HG03108 (cell line): Measurements from ENCODE around the gene BOD1.
A peak's percentile ranks its signal among the peaks of the same experiment; 100 is the strongest.

Experiments used
- ATAC-seq: cut with Tn5 transposase; IDR thresholded peaks from one replicate; pipeline ENCODE4 v1.9.1; 2021; ENCODE audit warnings: moderate library complexity; ENCODE audit not compliant: unreplicated experiment

The BOD1 gene

DNA sequence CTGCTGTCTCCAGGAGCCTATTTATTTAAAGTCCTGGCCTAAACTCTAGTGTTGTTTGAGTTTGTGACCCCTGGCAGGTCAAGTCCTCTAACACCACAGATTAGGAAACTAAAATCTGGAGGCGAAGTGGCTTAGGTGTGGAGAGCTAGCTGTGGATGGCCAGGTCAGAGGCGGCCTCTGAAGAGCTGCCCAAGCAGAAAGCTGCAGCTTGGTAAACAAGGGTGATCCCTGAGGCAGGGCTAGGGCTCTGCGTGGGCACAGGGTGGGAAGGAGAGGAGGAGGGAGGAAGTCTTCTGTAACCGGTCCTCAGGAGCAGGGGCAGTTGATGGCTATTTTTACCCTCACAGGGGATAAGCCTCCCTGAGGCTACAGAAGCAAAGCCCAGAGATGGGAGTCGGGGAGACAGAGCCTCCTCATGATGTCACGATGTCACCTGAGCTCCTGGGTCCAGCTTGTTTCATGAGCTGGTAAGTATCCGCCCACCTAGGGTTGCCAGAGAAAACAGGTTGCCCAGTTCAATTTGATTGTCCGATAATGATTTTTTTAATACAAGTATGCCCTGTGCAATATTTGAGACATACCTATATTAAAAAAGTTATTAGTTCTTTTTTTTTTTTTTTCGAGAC, 25.9 kb upstream of the BOD1 start:
- ATAC-seq = no peak

DNA sequence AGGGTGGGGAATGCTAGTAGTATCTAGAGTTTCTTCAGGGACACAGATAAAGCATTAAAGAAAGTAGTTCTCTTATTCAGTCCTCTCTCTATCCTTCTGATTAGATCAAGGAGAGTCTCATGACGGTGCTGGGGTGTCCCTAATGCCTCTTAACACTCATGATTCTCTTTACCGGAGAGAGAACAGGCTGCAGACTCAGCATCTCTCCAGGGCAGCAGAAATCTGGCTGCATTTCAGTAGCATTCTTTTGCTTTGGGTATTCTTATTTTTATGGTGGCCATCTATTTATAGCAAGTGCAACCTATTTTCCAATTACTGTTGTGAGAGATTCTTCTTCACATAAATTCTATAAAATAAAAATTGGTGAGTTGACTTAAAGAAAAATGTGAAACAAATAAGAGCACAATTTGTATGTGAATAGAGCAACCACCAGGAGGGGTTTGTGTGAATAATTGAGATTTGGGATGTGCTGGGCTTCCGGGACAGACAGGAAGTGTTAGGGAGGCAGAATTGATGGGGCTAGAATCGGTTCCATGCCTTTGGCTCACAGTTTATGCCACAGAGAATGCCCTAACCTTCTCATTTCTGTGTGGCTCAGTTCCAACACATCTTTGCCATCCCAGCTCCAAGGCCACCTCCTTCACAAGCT, 23.8 kb upstream of the BOD1 start:
- ATAC-seq = no peak

DNA sequence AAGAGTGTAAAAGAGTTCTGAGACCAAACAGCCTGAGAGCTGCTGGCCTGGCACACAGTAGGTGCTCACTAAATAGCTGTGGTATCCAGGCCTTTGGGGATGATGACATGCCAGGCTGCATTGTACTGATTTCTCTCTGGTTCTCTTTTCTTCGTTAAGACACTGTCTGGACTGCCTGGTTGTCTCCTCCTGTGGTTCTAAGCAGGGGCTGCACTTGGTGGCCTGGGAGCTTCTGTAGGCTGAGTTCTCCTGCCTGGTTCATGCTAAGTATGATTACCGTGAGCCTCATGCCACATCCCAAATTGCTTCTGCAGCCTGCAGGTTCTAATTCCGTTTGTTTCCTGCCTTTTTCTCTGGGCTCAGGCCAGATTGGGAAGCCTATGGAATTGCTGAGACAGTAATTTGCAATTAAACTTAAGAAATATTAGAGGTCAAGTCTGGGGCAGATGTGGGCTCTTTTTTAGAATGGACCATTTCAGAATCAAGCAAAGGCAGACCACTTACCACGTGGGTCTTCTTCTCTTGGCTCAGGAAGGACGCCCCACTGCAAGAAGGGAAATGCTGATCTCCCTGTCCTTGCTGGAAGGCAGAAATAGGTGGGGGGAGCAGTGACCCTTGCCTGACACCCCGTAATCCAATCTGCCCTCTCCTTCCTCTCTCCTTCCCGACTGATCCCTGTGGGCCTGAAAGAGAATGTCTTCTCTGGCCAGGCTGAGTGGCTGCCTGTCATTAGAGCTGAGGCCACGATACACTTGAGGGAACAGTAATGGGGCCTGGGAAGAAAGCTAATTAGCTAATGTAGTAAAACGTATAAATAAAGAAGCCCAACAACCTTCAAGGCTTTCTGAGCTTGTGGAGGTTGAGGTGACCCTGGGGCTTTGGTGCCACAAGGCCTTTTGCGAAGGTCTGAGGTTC, 21.9 kb upstream of the BOD1 start:
- no peak for ATAC-seq

DNA sequence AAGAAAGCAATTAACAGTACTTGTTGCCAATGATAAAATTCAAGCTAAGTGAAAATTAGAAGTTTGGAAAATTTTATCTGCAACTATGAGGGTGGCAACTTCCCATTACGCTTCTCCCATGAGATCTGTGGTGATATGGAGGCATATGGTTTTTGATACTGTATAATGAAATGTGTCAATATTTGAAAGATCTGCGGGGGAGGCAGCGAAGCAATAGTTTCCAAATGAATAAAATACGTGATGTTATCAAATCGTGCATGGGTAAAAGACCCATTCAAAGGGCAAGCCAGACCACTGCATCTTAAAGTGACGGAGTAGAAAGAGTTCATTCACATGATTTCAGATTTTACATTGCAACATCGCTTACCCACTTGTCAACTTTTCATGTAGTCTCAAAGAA, 20.9 kb upstream of the BOD1 start:
- no peak for ATAC-seq

DNA sequence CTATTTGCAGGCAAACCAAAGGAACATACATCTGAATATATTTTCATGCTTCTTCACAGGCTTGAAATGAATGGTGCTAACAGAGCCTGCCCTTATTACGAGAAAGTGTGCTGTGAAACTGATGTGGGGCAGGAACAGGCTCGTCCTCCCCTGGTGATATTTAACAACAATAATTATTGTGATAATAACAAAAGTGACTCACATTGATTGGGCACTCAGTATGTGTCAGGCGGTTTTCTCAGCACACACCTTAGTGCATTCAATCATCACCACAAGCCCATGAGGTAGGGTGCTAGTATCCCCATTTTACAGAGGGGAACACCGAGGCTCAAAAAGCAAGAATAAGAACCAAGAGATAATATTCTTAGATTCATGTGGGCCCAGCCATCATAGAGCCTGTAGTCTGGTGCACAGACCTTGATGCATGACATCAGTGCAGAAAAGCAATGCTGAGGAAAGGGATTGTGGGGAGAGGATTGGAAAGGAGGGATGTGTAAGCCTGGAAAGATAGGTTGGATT, 18.1 kb upstream of the BOD1 start:
- no peak for ATAC-seq

DNA sequence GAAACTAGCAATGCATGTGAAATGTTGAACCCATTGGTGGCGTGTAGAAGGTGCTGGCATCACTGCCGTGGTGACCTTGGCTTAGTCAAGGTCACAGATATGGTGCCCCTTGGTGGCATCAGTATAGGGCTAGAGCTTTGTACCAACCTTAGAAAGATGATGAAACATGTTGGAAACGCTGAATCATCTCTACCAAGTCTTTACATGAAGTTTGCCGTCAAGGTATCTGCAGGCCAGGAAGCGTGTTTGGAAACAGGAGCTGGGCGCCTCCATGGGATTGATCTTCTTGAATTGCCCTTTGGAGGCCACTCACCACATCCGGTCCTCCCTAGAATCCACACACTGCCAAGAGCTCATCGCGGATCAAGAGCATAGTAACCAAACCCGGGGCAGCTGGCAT, 16.9 kb upstream of the BOD1 start:
- no peak for ATAC-seq

DNA sequence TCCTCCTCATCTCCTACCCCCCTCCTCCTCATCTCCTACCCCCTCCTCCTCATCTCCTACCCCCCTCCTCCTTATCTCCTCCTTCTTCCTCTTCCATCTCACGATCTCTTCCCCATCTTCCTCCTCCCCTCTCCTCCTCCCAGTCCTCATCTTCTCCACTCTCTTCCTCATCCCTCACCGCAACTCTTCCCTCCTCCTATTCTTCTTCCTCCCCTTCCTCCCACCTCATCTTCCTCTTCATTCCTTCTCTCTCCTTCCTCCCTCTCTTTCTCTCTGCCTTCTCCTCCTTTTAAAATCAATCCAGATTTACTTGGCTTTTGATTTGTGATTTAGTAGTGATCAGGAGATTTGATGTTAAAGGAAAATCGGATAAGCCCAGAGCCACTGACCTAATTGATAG, 15.0 kb upstream of the BOD1 start:
- ATAC-seq = no peak

DNA sequence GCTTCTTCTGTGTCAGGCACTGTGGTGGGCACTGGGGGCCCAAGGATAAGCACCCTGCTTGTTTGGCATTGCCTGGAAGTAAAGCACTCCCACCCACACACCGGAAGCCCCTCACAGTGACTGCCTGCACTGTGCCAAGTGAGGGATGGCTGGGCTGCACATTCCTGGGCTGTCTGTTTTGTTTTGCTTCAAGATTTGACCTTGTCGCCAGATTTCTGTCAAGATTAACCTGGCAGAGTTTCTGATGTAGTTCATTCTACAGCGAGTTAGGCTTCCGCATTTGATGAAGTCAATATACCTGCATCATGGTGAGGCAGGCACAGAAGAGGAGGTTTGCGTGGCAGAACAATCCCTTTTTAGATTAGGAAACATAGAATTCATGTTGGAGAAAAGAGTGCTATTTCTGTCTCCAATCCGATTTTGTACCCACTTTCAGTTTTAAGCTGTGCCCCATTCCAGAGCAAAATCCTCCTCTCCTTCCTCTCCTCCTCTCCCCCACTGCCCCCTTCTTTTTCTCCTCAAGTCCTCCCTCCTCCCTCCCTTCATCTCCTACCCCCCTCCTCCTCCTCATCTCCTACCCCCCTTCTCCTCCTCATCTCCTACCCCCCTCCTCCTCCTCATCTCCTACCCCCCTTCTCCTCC, 14.4 kb upstream of the BOD1 start:
- ATAC-seq = no peak

DNA sequence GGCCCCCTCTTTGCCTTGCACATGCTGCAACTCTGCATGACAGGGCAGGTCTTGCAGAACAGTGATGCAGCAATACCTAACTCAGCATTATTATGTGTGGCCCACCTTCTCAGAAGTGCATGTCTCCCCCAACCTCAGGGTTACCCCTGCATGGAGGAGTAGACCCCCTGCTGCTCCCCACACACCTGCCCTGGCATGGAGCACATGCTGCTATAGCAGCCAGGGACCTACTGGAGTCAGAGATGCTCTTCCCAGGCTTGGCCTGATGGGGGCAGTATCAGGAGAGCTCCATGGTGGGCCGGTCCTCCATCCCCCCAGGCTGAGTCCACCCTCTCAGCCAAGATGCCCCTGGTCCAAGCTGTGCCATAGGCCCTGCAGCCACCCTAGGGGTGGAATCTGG, 13.2 kb upstream of the BOD1 start:
- no peak for ATAC-seq

DNA sequence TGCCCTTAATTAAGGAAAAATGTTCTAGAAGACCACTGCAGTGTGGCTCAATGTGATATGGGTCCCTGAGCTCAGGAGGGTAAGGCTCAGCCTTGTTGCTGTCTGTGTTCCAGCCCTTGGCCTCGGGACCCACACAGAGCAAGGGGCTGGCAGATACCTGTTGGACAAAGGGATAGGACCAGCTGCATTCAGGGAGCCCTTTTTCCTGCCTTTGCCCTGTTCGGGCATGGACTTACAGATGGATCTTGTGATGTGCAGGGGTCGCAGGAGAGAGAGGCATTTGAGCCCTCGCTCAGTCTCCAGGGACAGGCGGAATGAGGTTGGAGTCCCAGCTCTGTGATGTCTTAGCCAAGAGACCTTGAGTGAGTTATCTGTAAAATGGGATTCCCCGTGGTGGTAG, 12.1 kb upstream of the BOD1 start:
- ATAC-seq = no peak

DNA sequence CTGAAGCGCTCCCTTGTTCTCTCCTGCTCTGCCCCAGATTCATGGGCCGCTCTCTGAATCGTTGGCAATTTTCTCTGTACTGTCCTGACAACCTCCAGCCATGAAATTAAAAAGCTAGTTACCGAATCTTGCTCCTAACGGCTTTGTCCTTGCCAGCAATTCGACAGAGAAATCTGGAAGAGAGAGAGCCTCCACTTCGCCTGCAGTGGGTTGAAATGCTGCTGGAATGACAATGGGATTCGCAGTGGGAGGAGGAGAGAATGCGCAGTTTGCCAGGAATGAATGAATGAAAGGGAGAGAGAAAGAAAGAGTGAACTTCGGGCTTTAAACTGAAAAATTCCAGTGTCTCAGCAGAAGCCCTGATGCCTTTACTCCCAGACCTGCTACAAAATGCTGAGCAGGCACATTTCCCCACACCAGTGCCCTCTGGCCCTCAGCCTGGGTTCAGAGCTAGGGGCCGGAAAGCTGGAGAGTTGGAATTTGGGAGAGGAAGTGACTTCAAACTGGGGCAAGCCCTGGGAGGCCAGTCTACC, 11.5 kb upstream of the BOD1 start:
- no peak for ATAC-seq

DNA sequence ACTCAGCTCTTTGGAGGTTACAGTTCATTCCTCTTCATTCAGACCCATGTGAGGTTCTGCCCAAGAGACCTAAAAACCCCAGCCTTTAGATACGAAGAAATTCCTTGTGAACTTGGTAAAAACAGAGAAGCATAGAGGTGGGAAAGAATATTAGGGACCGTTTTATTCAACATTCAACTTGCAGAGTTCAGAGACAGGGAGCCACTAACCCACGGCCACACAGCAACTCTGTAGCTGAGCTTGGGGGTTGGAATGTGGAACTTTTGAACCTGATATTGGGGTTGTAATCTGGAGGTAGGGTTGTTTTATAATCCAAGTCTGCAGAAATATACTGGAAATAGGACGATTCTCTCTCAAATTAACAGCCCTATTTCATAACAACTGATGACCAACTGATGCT, 10.8 kb upstream of the BOD1 start:
- ATAC-seq = no peak

DNA sequence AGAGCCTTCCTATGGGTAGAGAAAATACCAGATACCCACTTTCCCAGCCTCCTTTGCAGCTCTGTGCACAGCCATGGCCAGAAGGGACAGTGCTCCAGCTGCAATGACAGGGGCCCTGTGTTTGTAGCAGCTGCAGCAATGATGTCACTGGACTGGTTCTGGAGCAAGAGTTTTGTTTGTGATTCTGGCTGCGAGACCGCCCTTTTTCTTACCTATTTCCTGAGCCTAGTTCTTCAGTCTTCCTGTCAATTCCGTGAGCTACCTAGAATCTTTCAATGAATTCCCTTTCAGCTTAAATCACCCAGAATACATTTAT, 10.0 kb upstream of the BOD1 start:
- ATAC-seq = no peak

DNA sequence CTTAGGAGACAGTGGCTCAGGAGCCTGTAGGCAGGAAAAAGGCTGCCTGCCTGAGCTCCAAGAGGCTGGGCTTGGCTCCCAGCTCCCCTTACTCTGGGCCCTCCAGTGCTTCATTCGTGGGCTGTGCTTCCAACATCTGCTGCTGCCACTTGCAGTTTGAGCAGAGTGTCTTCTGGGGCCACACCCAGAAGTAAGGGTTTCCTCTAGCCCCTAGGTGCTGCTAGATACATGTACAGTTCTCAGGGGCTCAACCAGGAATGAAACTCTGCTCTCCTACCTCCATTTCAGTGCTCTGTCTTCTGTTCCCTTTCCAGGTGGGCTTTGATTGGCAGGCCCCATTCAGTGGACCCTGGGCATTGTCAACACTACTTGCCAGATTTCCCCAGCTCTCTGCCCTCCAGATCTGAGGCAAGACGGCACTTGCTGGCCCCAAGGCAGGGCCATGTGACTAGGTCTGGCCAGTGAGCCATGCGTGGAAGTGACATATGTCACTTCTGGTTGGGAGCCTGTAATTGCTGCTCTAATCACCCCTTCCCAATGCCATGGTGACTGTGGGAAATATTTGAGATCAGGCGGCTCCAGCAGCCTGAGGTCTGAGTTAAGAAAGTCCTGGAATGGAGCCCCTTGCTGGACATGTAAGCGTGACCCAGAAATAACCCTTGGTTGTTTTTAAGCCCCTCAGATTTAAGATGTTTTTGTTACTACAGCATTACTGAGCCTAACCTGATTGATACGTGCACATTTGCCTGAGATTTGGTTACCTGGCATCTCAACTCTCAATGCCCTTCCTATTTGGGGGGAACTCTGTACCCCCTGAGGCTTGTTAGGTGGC, 9.4 kb upstream of the BOD1 start:
- peak; percentile 52 for ATAC-seq

DNA sequence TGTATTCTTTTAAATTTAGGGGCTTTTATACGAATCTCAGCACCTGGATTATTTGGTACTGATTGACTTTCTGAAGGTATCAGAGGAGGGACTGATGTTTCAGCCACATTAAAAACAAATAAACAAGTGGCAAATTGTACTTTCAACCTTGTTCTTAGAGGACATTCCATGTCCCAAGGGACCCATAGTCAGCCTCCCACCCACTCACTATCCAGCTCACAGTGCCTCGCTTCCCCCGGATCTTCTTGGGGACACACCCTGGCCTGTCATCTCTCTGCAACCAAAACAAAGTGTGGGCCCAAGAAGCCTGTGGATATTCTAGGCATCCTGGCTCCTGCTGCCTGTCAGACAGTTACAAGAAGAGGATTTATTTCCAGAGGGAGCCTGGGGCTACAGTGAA, 8.8 kb upstream of the BOD1 start:
- no peak for ATAC-seq

DNA sequence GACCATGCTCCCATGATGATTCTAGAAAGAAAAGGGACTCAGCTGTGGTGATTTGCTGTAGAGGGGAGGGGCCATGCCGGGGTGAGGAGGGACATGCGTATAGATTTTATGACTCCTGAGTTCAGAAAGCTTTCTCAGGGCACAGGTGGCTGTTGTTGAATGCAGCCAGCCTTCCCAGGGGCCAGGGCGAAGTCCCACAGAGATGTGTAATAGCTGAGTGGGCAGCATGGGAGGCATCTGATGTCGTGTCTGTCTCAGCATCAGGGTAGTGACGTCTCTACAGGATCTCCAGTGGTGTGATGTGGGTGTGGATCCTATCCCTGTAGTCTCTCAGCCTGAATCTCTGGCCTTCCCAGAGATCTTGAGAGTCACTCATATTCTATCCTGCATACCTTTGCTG, 7.8 kb upstream of the BOD1 start:
- ATAC-seq = no peak

DNA sequence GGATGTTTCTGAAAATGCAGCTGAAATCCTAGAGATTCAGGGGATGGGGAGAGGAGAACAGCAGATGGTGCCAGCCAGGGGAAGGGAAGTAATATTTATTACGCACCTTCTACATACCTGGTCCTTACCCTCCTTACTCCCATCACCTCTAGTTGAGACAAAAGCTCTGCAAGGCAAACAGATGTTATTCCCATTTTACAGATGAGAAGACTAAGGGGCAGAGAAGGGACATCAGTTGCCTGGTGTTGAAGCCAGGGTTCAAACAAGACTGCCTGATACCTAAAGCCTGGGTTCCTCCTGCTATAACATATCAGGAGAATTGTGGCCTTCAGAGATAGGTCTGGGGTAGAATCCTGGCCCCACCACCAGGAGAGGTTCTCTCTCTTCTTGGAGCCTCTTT, 7.3 kb upstream of the BOD1 start:
- no peak for ATAC-seq

DNA sequence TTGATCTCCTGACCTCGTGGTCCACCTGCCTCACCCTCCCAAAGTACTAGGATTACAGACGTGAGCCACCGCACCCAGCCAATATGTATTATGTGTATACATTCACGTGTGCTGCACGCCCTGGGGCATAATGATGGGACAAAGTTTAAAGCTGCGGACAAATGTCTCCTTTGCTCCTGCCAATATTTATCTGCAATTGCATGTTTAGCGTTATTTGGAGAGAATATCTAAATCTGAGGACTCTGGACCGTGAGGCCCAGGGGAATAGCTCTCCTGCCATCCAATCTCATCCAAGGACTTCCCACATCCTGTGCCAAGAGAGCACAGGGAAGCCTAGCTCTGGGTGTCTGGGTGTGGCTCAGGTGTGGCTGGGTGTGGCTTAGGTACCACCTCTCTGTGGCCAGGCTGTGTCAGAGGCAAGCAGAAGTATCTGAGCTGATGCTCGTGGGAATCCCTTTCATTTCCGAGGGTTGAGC, 6.9 kb upstream of the BOD1 start:
- no peak for ATAC-seq

DNA sequence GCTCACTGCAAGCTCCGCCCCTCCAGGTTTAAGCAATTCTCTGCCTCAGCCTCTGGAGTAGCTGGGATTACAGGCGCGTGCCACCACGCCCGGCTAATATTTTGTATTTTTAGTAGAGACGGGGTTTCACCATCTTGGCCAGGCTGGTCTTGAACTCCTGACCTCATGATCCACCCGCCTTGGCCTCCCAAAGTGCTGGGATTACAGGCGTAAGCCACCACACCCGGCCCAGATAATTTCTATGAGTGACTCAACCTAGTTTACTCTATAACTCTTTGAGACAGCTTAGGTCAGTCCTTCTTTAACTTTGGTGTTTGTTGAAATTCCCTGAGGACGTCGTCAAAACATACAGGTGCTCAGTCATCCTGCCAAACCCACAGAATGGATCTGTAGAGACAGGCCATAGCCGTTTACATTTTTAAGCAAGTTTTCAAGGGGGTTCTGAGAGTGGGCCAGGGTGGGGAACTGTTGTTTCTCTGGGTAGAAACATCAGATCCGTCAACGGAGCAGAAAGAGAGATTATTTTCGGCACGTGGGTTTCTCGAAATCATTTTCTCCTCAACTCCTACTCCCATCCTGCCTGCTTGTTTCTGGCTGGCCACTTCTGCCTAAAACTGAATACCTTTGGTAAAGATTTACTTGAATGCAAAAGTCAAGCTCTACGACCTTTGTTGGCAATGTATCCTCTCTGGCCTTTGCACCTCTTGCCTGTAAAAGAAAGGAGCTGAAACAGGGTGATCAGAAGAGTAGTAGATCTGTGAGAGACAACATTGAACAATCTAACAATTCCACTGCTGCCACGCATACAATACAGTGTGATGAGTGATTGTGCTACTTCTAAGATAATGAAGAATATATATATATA, 6.0 kb upstream of the BOD1 start:
- ATAC-seq = no peak
